GM19328 (cell line): ENCODE measurements around the gene ARL14EP.

Experiments
- ATAC-seq: cut with Tn5 transposase; IDR thresholded peaks from one replicate; pipeline ENCODE4 v1.9.1; 2021; ENCODE audit warnings: mild to moderate bottlenecking, moderate library complexity; ENCODE audit not compliant: unreplicated experiment

The ARL14EP gene

DNA sequence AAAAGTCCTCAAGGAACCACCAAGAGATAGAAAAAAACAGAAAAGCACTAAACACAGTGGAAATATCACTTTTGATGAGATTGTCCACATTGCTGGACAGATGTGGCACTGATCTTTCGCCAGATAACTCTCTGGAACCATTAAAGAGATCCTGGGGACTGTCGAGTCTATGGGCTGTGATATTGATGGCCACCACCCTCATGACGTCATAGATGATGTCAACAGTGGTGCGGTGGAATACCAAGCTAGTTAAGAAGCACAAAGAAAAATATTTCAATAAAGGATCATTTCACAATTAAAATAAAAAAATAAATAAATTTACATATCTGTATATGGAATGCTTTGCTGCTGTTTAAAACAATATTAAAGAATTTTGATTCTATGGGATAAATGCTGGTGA lies 45.5 kb downstream of the ARL14EP start:
- ATAC-seq = no peak

DNA sequence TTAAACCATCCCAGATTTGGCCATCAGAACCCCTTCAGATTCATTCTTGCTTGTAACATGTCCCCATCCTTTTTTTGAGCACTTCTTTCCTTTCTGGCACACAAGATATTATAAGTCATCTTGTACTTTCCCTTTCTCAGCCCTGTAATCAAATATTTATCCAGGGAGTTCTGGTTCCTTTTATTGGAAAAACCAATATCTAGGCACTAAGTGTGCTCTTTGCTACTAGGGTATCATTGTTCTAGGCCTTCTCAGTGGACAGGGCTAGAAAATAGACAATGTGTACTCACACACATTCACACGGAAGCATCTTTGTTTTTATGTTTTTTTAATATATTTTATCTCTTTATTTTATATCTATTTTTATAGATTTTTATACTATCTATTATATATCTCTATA lies 47.3 kb downstream of the ARL14EP start:
- no peak for ATAC-seq

- ATAC-seq = no peak
Observed at GRCh38 chr11:30377347-30377746, 54.4 kb downstream of the ARL14EP start.

GRCh38 chr11:30380846-30381245 lies 57.9 kb downstream of the ARL14EP start:
- ATAC-seq = no peak

- ATAC-seq = no peak
Observed at GRCh38 chr11:30381879-30382278, 59.0 kb downstream of the ARL14EP start.
